Esophagus muscularis mucosa (tissue), 4 donors: ENCODE results near the gene ZCCHC4. TPM values are rescaled to one million over a fixed set of nuclear protein-coding genes. Genes with fewer than 3 reads are reported as not detected.

Source experiments
- DNase-seq: peaks from one replicate; pipeline ENCODE4 v3.0.0-alpha.2; 2017; ENCODE audit errors: extremely low spot score
- H3K27ac ChIP-seq, 4 donors: fragments of 200-600 bp; sonication (generic); replicated peaks in 1 of 4; 1 replicate in 3 of 4; 2 replicates in 1 of 4; pipeline ENCODE4 v1.5.1; 2016 to 2019; ENCODE audit warnings: mild to moderate bottlenecking in 1 of 4
- H3K27me3 ChIP-seq, 4 donors: fragments of 200-600 bp; sonication (generic); one replicate each; pipeline versions ENCODE4 v1.5.1 to v1.6.0; 2016 to 2019
- H3K36me3 ChIP-seq, 4 donors: fragments of 200-600 bp; sonication (generic); one replicate each; pipeline ENCODE4 v1.5.1; 2016 to 2019
- H3K4me1 ChIP-seq, 4 donors: fragments of 200-600 bp; sonication (generic); one replicate each; pipeline ENCODE4 v1.5.1; 2016 to 2019
- H3K4me3 ChIP-seq, 4 donors: fragments of 200-600 bp; sonication (generic); 1 replicate in 2 of 4; 2 replicates in 2 of 4; pipeline ENCODE4 v1.5.1; 2016 to 2019; ENCODE audit warnings: mild to moderate bottlenecking in 4 of 4, moderate library complexity in 1 of 4
- H3K9me3 ChIP-seq, 4 donors: fragments of 200-600 bp; sonication (generic); 1 replicate in 3 of 4; 2 replicates in 1 of 4; pipeline ENCODE4 v1.5.1; 2016 to 2019
- CTCF ChIP-seq, 3 experiments: fragments of 200-600 bp in 2 of 3; fragments of 450-650 bp in 1 of 3; sonication (generic) in 2 of 3; IDR thresholded peaks; one replicate each; pipeline ENCODE4 v1.5.1; 2017 to 2019; ENCODE audit warnings: antibody characterized with exemption in 3 of 3, mild to moderate bottlenecking in 2 of 3, moderate library complexity in 1 of 3
- EP300 ChIP-seq: sonication (generic); formaldehyde crosslinking; IDR thresholded peaks from one replicate; pipeline ENCODE4 v1.6.1; 2017; ENCODE audit warnings: antibody characterized with exemption
- POLR2A ChIP-seq: fragments of 450-650 bp; IDR thresholded peaks from one replicate; pipeline ENCODE4 v1.6.1; 2017; ENCODE audit warnings: antibody characterized with exemption, moderate library complexity, mild to moderate bottlenecking, low read depth
- POLR2AphosphoS5 ChIP-seq, 2 donors: sonication (generic); formaldehyde crosslinking; IDR thresholded peaks; one replicate each; pipeline ENCODE4 v1.6.1; 2017; ENCODE audit warnings: antibody characterized with exemption in 2 of 2
- WGBS: methylation state at CpG from one replicate; pipeline ENCODE4 v1.1.5; 2018; 5-methylcytosine and 5-hydroxymethylcytosine counted together
- intact Hi-C: fragments of 100-400 bp; cut with DNase I; formaldehyde crosslinking; loops from one replicate; pipeline ENCODE4 v1.15.1; 2023
- total RNA-seq, 4 donors: library from RNA; depleted of rRNA; stranded (reverse); fragments of >200 nt; gene quantifications; one replicate each; pipeline versions ENCODE4 v1.1.0 to v1.2.1, GENCODE V29; 2016

ZCCHC4 gene, protein sequence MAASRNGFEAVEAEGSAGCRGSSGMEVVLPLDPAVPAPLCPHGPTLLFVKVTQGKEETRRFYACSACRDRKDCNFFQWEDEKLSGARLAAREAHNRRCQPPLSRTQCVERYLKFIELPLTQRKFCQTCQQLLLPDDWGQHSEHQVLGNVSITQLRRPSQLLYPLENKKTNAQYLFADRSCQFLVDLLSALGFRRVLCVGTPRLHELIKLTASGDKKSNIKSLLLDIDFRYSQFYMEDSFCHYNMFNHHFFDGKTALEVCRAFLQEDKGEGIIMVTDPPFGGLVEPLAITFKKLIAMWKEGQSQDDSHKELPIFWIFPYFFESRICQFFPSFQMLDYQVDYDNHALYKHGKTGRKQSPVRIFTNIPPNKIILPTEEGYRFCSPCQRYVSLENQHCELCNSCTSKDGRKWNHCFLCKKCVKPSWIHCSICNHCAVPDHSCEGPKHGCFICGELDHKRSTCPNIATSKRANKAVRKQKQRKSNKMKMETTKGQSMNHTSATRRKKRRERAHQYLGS
- 10 to 100 TPM in 2 of 4 donors, 1 to 10 TPM in 2; 8.6 to 16.2 (median 11.4) TPM for total RNA-seq

DNA sequence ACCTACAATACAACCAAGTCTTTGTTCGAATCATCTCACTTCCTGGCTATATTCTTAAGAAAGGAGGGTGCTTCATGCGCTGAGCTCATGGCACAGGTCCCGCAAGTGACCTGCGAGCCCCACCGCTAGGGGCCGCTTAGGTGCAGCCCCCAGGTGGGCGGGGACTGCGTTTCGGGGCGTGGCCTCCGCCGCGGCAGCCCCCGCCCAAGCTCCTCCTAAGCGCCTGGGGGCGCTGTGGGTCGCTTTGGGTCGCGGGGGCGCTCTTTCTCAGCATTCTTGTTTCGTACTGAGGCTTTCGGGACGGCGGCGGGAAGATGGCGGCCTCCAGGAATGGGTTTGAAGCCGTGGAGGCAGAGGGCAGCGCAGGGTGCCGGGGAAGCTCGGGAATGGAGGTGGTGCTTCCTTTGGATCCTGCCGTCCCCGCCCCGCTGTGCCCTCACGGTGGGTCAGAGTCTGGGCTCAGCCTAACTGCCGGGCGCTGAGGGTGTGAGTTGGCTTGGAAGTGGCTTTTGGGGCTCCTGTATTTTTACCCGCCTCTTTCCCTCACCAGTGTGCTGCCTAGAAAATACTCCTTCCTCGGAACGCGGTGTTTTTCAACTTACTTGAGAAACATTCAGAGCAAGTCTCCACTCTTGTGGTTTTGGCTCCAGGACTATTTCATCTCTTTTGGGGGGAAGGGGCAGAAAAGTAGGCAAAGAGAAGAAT, at the start of gene ZCCHC4:
Gene ZCCHC4, plus strand, starts transcription at position 279 of the 705 bp plus-strand sequence. Its CDS starts 36 bp downstream, at position 315.
- no peak for TF ChIP-seq EP300
- TF ChIP-seq CTCF (IDR thresholded peaks at IDR 0.05), result peak in 2 of 3 experiments; percentile 93 to 94
- TF ChIP-seq POLR2AphosphoS5 (IDR thresholded peaks at IDR 0.05), result peak; percentile 60 to 79
- TF ChIP-seq POLR2A, result no peak
- no peaks in the 10 kb centered on the region for H3K27me3 ChIP-seq
- peaks cover 0 to 16% (median 5%) of the 10 kb centered on the region in 4 donors for H3K36me3 ChIP-seq
- peak within 1 kb of the TSS; percentile 62 to 84 (median 82) for H3K4me3 ChIP-seq
- H3K27ac ChIP-seq, result peak within 1 kb of the TSS; percentile 77 to 82 (median 80)
- intact Hi-C loops, result loop anchor here (2.0 to 10.0 kb wide), 3 partner anchors 62 to 148 kb away; partner anchors contain the start of genes PI4K2B and SEPSECS
- peaks cover 10 to 24% (median 10%) of the 10 kb centered on the region in 4 donors for H3K4me1 ChIP-seq
- 0% methylated on average over 21 of the region's 40 CpGs for WGBS
- DNase-seq, result peak; percentile 93
- H3K9me3 ChIP-seq, result no peaks in the 10 kb centered on the region

- Histone ChIP-seq H3K4me1 (no peaks in the 10 kb centered on the region), H3K27me3 (no peaks in the 10 kb centered on the region), H3K27ac (no peak overlapping the region), H3K36me3 (peaks cover 2 to 51% (median 13%) of the 10 kb centered on the region in 4 donors), H3K4me3 (no peak overlapping the region), H3K9me3 (no peaks in the 10 kb centered on the region)
- intact Hi-C loops, result loop anchor here (10.0 kb wide), 1 partner anchor 1677 kb away; no protein-coding TSS in a partner anchor
- no peak for DNase-seq
- 97% methylated on average over 3 of the region's 3 CpGs for WGBS
- TF ChIP-seq POLR2A, result no peak
- TF ChIP-seq EP300, result no peak
- TF ChIP-seq CTCF (IDR thresholded peaks at IDR 0.05), result no peak
- TF ChIP-seq POLR2AphosphoS5 (IDR thresholded peaks at IDR 0.05), result no peak
Measured at GRCh38 chr4:25271866-25272265, 40.7 kb upstream of the ZCCHC4 start.

DNA sequence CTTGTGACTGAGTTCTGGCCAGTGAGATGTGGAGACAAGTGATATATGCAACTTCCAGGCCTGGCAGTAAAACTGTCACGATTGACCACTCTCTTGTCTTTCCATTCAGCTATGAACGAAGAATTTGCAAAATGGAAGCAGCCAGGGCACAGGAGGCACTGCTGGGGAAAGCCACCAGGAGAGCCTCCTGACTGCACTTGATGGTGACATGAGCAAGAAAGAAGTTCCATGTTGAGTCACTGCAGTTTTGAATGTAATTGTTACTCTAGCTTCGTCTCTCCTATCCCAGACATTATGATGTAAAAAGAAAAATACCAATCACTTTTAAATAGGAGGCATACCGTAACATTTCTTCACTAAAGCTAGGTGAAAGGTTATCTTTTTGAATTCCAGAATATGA, 32.4 kb upstream of the ZCCHC4 start:
- Histone ChIP-seq H3K9me3 (no peaks in the 10 kb centered on the region), H3K27me3 (no peaks in the 10 kb centered on the region), H3K4me3 (no peak overlapping the region), H3K4me1 (no peaks in the 10 kb centered on the region), H3K27ac (no peak overlapping the region), H3K36me3 (peaks cover 3 to 47% (median 12%) of the 10 kb centered on the region in 4 donors)
- TF ChIP-seq POLR2AphosphoS5 (IDR thresholded peaks at IDR 0.05) (no peak), POLR2A (no peak), CTCF (IDR thresholded peaks at IDR 0.05) (no peak), EP300 (no peak)
- intact Hi-C loops, result no loop called here
- WGBS, result 96% methylated on average over 4 of the region's 4 CpGs
- no peak for DNase-seq

- H3K36me3 ChIP-seq, result peaks cover 3 to 24% (median 11%) of the 10 kb centered on the region in 4 donors
- H3K9me3 ChIP-seq, result peaks cover 0 to 7% (median 2%) of the 10 kb centered on the region in 4 donors
- no peak for DNase-seq
- H3K4me3 ChIP-seq, result no peak overlapping the region
- 88% methylated on average over 3 of the region's 3 CpGs for WGBS
- TF ChIP-seq EP300 (no peak), POLR2A (no peak), CTCF (IDR thresholded peaks at IDR 0.05) (no peak), POLR2AphosphoS5 (IDR thresholded peaks at IDR 0.05) (no peak)
- intact Hi-C loops, result no loop called here
- no peaks in the 10 kb centered on the region for H3K27me3 ChIP-seq
- no peaks in the 10 kb centered on the region for H3K4me1 ChIP-seq
- H3K27ac ChIP-seq, result no peak overlapping the region
Measured at GRCh38 chr4:25283948-25284347, 28.6 kb upstream of the ZCCHC4 start.
